Ramos (cell line): Measurements from ENCODE around the gene GPR65.

Source experiments
- in situ Hi-C: fragments of 300-500 bp; cut with MboI; formaldehyde crosslinking; loops from one replicate; pipeline ENCODE4 v1.14.3; 2022; ENCODE audit warnings: low sequenced_read_pairs; ENCODE audit not compliant: unreplicated experiment

Gene GPR65

DNA sequence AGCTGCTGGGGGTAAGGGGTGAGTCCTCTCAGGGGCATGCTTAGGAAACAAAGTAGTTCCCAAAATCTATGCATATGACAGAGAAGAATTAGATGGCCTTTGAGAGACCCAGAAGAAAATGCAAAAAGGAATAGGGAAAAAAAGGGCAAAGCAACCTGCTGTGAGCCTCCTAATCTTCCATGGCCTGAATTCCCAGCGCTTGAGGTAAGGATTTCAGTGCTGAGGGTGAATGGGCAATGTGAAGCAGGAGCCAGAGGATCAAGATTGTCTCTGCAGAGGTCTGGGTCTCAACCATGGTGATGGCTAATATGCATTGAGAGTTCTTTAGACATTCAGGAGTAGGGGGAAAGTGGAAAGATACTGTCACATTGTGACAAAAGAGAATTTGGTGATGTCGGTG lies 31.5 kb downstream of the GPR65 start:
- in situ Hi-C loops, result no loop called here

GRCh38 chr14:88037325-88037724 lies 32.4 kb downstream of the GPR65 start:
- in situ Hi-C loops, result no loop called here

- in situ Hi-C loops, result no loop called here
Measured at GRCh38 chr14:88039197-88039596, 34.3 kb downstream of the GPR65 start.

DNA sequence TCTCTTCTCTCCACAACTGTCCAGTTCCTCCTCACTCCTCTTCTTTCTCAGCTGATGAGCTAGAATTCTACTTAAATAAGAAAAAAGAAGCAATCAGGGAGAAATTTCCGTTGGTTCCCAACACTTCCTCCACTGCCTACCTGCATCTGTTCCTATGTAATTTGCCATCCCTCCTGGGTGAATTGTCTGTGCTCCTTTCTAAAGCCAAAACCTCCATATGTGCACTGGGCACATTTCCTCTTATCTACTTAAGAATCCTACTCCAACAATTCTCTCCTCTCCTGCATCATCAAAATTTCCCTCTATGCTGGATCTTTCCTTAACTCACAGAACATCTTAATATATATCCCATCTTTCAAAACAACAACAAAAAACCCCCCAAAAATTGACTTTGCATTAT lies 35.2 kb downstream of the GPR65 start:
- in situ Hi-C loops, result no loop called here

- in situ Hi-C loops, result no loop called here
Measured at GRCh38 chr14:88043529-88044443, 38.9 kb downstream of the GPR65 start.

- in situ Hi-C loops, result no loop called here
Measured at GRCh38 chr14:88044444-88044758, 39.5 kb downstream of the GPR65 start.

- in situ Hi-C loops, result no loop called here
Measured at GRCh38 chr14:88044776-88045446, 40.0 kb downstream of the GPR65 start.

DNA sequence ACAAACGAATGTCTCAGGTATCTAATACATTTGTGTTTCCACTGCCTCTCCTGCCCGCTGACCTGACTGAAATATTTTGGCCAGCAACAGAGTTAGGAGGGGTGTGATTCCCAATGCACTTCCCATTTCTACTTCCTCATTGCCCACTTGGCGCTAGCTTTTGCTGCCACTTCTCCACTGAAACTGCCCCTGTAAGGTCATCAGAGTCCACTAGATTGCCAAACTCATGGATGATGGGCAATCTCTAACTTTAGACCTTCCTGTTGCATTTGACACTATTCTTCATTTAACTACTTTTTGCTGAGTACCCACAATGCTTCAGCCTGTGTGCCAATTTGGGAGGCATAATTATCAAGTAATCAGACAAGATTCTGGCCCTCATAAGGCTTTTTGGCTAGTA lies 40.8 kb downstream of the GPR65 start:
- in situ Hi-C loops, result no loop called here

- in situ Hi-C loops, result no loop called here
Measured at GRCh38 chr14:88048351-88048750, 43.4 kb downstream of the GPR65 start.

DNA sequence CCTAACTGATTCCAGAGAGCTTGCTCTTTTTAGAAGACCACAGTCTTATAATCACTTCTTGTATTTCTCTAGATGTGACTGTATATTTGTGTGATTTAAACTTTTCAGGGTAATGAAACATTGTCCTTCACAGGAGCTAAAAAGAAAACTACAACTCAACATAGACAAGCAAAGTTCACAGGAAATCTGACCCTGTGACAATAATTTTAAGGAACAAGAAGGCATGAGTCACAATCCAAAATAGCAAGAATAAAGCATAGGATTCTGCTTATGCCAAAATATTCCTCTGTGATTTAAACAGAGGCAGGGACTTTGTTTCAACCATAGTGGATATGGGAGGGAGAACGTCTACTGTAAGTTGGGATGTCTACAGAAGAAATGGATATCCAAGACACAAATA lies 44.3 kb downstream of the GPR65 start:
- in situ Hi-C loops, result no loop called here

- in situ Hi-C loops, result no loop called here
Measured at GRCh38 chr14:88049936-88050335, 45.0 kb downstream of the GPR65 start.

- in situ Hi-C loops, result no loop called here
Measured at GRCh38 chr14:88060576-88060975, 55.6 kb downstream of the GPR65 start.

- in situ Hi-C loops, result no loop called here
Measured at GRCh38 chr14:88063811-88064210, 58.9 kb downstream of the GPR65 start.
